Effector CD8-positive, alpha-beta T cell (primary cell): ENCODE measurements around the gene KCNQ2.

ENCODE experiments used
- DNase-seq: peaks from one replicate; lab custom pipeline; 2025; lab: John Stamatoyannopoulos, UW

KCNQ2 gene

GRCh38 chr20:63501818-63502670 is 29.6 kb upstream of the KCNQ2 start:
- DNase-seq: no peak

GRCh38 chr20:63500902-63501817 is 28.7 kb upstream of the KCNQ2 start:
- DNase-seq: no peak

GRCh38 chr20:63500151-63500901 is 27.9 kb upstream of the KCNQ2 start:
- no peak for DNase-seq

- no peak for DNase-seq
Measured at GRCh38 chr20:63499338-63499969, 27.0 kb upstream of the KCNQ2 start.

- DNase-seq: peak; percentile 47
Measured at GRCh38 chr20:63498960-63499337, 26.5 kb upstream of the KCNQ2 start, which contains the start of gene EEF1A2. Gene EEF1A2 (minus strand): TSS chr20:63499083. CDS start chr20:63497763, 1,320 bp downstream.

- no peak for DNase-seq
Measured at GRCh38 chr20:63497946-63498935, 25.8 kb upstream of the KCNQ2 start.

GRCh38 chr20:63497138-63497945 is 24.9 kb upstream of the KCNQ2 start:
- DNase-seq: no peak

- DNase-seq: no peak
Measured at GRCh38 chr20:63496596-63497120, 24.2 kb upstream of the KCNQ2 start.

- DNase-seq: peak; percentile 74
Measured at GRCh38 chr20:63495741-63496595, 23.5 kb upstream of the KCNQ2 start.

- no peak for DNase-seq
Measured at GRCh38 chr20:63495167-63495720, 22.8 kb upstream of the KCNQ2 start.

- no peak for DNase-seq
Measured at GRCh38 chr20:63494420-63495166, 22.1 kb upstream of the KCNQ2 start.

GRCh38 chr20:63494084-63494419 is 21.6 kb upstream of the KCNQ2 start:
- no peak for DNase-seq

- no peak for DNase-seq
Measured at GRCh38 chr20:63493563-63494020, 21.1 kb upstream of the KCNQ2 start.

- DNase-seq: no peak
Measured at GRCh38 chr20:63492982-63493381, 20.5 kb upstream of the KCNQ2 start.

- DNase-seq: no peak
Measured at GRCh38 chr20:63492518-63492917, 20.1 kb upstream of the KCNQ2 start.

GRCh38 chr20:63491635-63492230 is 19.3 kb upstream of the KCNQ2 start:
- DNase-seq: no peak

GRCh38 chr20:63491078-63491477 is 18.6 kb upstream of the KCNQ2 start:
- no peak for DNase-seq
